Endothelial cell of umbilical vein (primary cell): ENCODE results near the gene DNAJB8. TPM values are rescaled to one million over a fixed set of nuclear protein-coding genes. Genes with fewer than 3 reads are reported as not detected.

Experiments
- BruUV-seq: library from RNA; stranded (reverse); fragments of 400-500 nt; replicated peaks from 2 replicates; lab custom pipeline; 2021; lab: Mats Ljungman, UMichigan
- CTCF ChIA-PET: fragments of 300-600, 350-600 bp; sonication (Branson Sonifier 250); formaldehyde crosslinking; loops from one replicate; lab custom pipeline; 2021; ENCODE audit warnings: antibody characterized with exemption, inconsistent platforms; lab: Charles Lee
- POLR2A ChIA-PET: fragments of 300-600, 350-600 bp; sonication (Branson Sonifier 250); formaldehyde crosslinking; loops from one replicate; lab custom pipeline; 2021; ENCODE audit warnings: antibody characterized with exemption, inconsistent platforms; lab: Charles Lee
- DNase-seq: peaks from one replicate; pipeline ENCODE4 v3.0.0-alpha.2; 2011; ENCODE audit warnings: low read depth, low spot score
- FAIRE-seq: peaks from 2 replicates; lab custom pipeline; 2011; peaks lifted over from hg19 to GRCh38; lab: Jason Lieb, UNC
- H2AFZ ChIP-seq: 2 replicates; pipeline ENCODE4 v1.6.0; 2012; ENCODE audit warnings: low read depth, low read length, control low read depth, inconsistent platforms
- H3K27ac ChIP-seq: 2 replicates; pipeline ENCODE4 v1.5.1; 2011; ENCODE audit warnings: low read depth, mild to moderate bottlenecking, control low read depth, low read length, moderate library complexity; ENCODE audit not compliant: insufficient read depth
- H3K27me3 ChIP-seq, 2 experiments: 2 replicates each; pipeline versions ENCODE4 v1.6.0 to v1.6.1; 2011; ENCODE audit warnings: low read length in 2 of 2, mixed read lengths in 1 of 2; ENCODE audit not compliant: control insufficient read depth in 2 of 2, insufficient read depth in 2 of 2
- H3K36me3 ChIP-seq, 2 experiments: 2 replicates in 1 of 2; 3 replicates in 1 of 2; pipeline ENCODE4 v1.5.1; 2011; ENCODE audit warnings: low read length in 2 of 2, mild to moderate bottlenecking in 1 of 2, moderate library complexity in 1 of 2; ENCODE audit not compliant: control insufficient read depth in 2 of 2, insufficient read depth in 2 of 2; ENCODE audit errors: extremely low read depth in 1 of 2
- H3K4me1 ChIP-seq: 3 replicates; pipeline ENCODE4 v1.5.1; 2011; ENCODE audit warnings: mild to moderate bottlenecking, low read length; ENCODE audit not compliant: control insufficient read depth, insufficient read depth; ENCODE audit errors: extremely low read depth
- H3K4me2 ChIP-seq: 2 replicates; pipeline ENCODE4 v1.6.1; 2011; ENCODE audit warnings: low read length, control low read depth, mixed read lengths; ENCODE audit not compliant: insufficient read depth
- H3K4me3 ChIP-seq, 3 experiments: fragments of 200-600 bp in 1 of 3; sonication (generic), shearing (Covaris generic) in 1 of 3; replicated peaks in 1 of 3; 2 replicates each; pipeline ENCODE4 v1.5.1; 2011 to 2016; ENCODE audit warnings: control low read depth in 3 of 3, low read length in 3 of 3, mild to moderate bottlenecking in 2 of 3, inconsistent platforms in 1 of 3, low read depth in 1 of 3, moderate library complexity in 1 of 3; ENCODE audit not compliant: insufficient read depth in 1 of 3
- H3K79me2 ChIP-seq: 2 replicates; pipeline ENCODE4 v1.6.0; 2012; ENCODE audit warnings: low read length, inconsistent platforms; ENCODE audit not compliant: control insufficient read depth, insufficient read depth
- H3K9ac ChIP-seq: replicated peaks from 2 replicates; pipeline ENCODE3; 2011; ENCODE audit warnings: low read length, control low read depth; ENCODE audit not compliant: insufficient read depth; ENCODE audit errors: extremely low read depth
- H3K9me1 ChIP-seq: replicated peaks from 3 replicates; pipeline ENCODE4 v1.6.0; 2011; ENCODE audit warnings: mild to moderate bottlenecking, low read length; ENCODE audit not compliant: control insufficient read depth, insufficient read depth; ENCODE audit errors: extremely low read depth
- H3K9me3 ChIP-seq: replicated peaks from 2 replicates; pipeline ENCODE4 v1.5.1; 2012; ENCODE audit warnings: low read length, inconsistent platforms; ENCODE audit not compliant: control insufficient read depth, insufficient read depth
- H4K20me1 ChIP-seq: replicated peaks from 2 replicates; pipeline ENCODE3; 2011; ENCODE audit warnings: mild to moderate bottlenecking, low read length; ENCODE audit not compliant: control insufficient read depth, insufficient read depth; ENCODE audit errors: extremely low read depth
- CTCF ChIP-seq, 2 donors: IDR thresholded peaks; 1 replicate in 1 of 2; 2 replicates in 1 of 2; pipeline ENCODE4 v1.5.1; 2011; ENCODE audit warnings: low read length in 2 of 2, mild to moderate bottlenecking in 2 of 2, moderate library complexity in 2 of 2, control low read depth in 1 of 2, inconsistent platforms in 1 of 2, low read depth in 1 of 2; ENCODE audit not compliant: insufficient read depth in 1 of 2; ENCODE audit errors: extremely low read depth in 1 of 2
- EZH2 ChIP-seq: IDR thresholded peaks from 2 replicates; pipeline ENCODE4 v1.6.1; 2012; ENCODE audit warnings: borderline replicate concordance, low read depth, mild to moderate bottlenecking, moderate library complexity, low read length, inconsistent platforms; ENCODE audit not compliant: severe bottlenecking
- FOS ChIP-seq: IDR thresholded peaks from 2 replicates; pipeline ENCODE4 v1.6.1; 2011; ENCODE audit warnings: mild to moderate bottlenecking, low read length, moderate library complexity, borderline replicate concordance; ENCODE audit not compliant: insufficient read depth
- GATA2 ChIP-seq: IDR thresholded peaks from 2 replicates; pipeline ENCODE4 v1.7.0; 2011; ENCODE audit warnings: low read depth, mild to moderate bottlenecking, moderate library complexity, mixed read lengths, low read length; ENCODE audit not compliant: insufficient read length, insufficient read depth
- JUN ChIP-seq: IDR thresholded peaks from 2 replicates; pipeline ENCODE4 v1.6.1; 2011; ENCODE audit warnings: borderline replicate concordance, low read depth; ENCODE audit not compliant: insufficient read length, insufficient read depth
- MAX ChIP-seq: IDR thresholded peaks from 2 replicates; pipeline ENCODE4 v1.6.1; 2011; ENCODE audit not compliant: insufficient read depth, insufficient read length
- MYC ChIP-seq: IDR thresholded peaks from one replicate; pipeline ENCODE4 v1.6.1; 2011; ENCODE audit warnings: mild to moderate bottlenecking, low read depth, low read length
- POLR2A ChIP-seq: IDR thresholded peaks from 2 replicates; pipeline ENCODE4 v1.6.1; 2012; ENCODE audit warnings: low read depth, mild to moderate bottlenecking, control low read depth, low read length
- POLR2AphosphoS5 ChIP-seq: IDR thresholded peaks from 2 replicates; pipeline ENCODE4 v1.6.1; 2012; ENCODE audit warnings: low read depth, mild to moderate bottlenecking, control low read depth, low read length, moderate library complexity; ENCODE audit not compliant: insufficient read depth
- dilution Hi-C: fragments of 300-500 bp; cut with MboI; formaldehyde crosslinking; loops from one replicate; pipeline ENCODE4 v1.15.0; 2019; ENCODE audit warnings: low sequenced_read_pairs; ENCODE audit not compliant: extremely low pct_ligation_motif_present
- intact Hi-C: fragments of 100-400 bp; cut with micrococcal nuclease; formaldehyde crosslinking; loops from one replicate; pipeline ENCODE4 v1.10.0; 2022
- polyA plus RNA-seq, 4 experiments: library from polyadenylated mRNA; depleted of rRNA in 3 of 4; stranded (reverse) in 3 of 4; unstranded in 1 of 4; fragments of >200 nt; gene quantifications; 2 replicates each; pipeline versions ENCODE4 v1.2.1 to v1.2.3, GENCODE V29; 2011 to 2012; ENCODE audit warnings: missing spikeins in 1 of 4
- total RNA-seq: library from RNA; stranded (reverse); gene quantifications from 2 replicates; pipeline ENCODE4 v1.2.3, GENCODE V29; 2021

Gene DNAJB8
- total and polyA plus RNA-seq, 2 donors (not counting 3 experiments of a cell fraction or from before 2014, with no cell fraction given), result not detected

- intact Hi-C loops, result no loop called here
- H3K79me2 ChIP-seq, result no peaks in the 10 kb centered on the region
- H3K27ac ChIP-seq, result no peak overlapping the region
- H3K4me3 ChIP-seq, result no peak overlapping the region
- dilution Hi-C loops, result no loop called here
- no peak overlapping the region for H3K4me2 ChIP-seq
- no peaks in the 10 kb centered on the region for H3K9me3 ChIP-seq
- no peaks in the 10 kb centered on the region for H3K36me3 ChIP-seq
- H3K4me1 ChIP-seq, result no peaks in the 10 kb centered on the region
- H2AFZ ChIP-seq, result no peak overlapping the region
- TF ChIP-seq JUN, result no peak
- no peak for TF ChIP-seq POLR2A
- no peak for TF ChIP-seq MYC
- H3K9me1 ChIP-seq, result no peaks in the 10 kb centered on the region
- no peaks in the 10 kb centered on the region for H4K20me1 ChIP-seq
- H3K27me3 ChIP-seq, result peaks cover 6 to 22% of the 10 kb centered on the region in 2 experiments
- ChIA-PET CTCF (interaction anchor here (0.6 to 0.9 kb wide), 3 partner anchors 16 to 122 kb away, joined by 3 read pairs; no protein-coding TSS in a partner anchor), POLR2A (no interaction called here)
- BruUV-seq, result no TSS peak
- FAIRE-seq, result no peak
- no peak for DNase-seq
- no peak overlapping the region for H3K9ac ChIP-seq
Observed at GRCh38 chr3:128468791-128469527, 2.3 kb upstream of the DNAJB8 start.

GRCh38 chr3:128468285-128468790 is 1.6 kb upstream of the DNAJB8 start:
- Histone ChIP-seq H3K36me3 (no peaks in the 10 kb centered on the region), H3K9ac (no peak overlapping the region), H3K4me1 (no peaks in the 10 kb centered on the region), H3K9me3 (no peaks in the 10 kb centered on the region), H4K20me1 (no peaks in the 10 kb centered on the region), H3K79me2 (no peaks in the 10 kb centered on the region), H2AFZ (no peak overlapping the region), H3K27me3 (peaks cover 6 to 21% of the 10 kb centered on the region in 2 experiments), H3K9me1 (no peaks in the 10 kb centered on the region), H3K4me3 (no peak overlapping the region), H3K4me2 (no peak overlapping the region), H3K27ac (no peak overlapping the region)
- dilution Hi-C loops, result no loop called here
- ChIA-PET POLR2A (no interaction called here), CTCF (interaction anchor here (0.7 kb wide), 1 partner anchor 26 kb away, joined by 3 read pairs; no protein-coding TSS in a partner anchor)
- no peak for FAIRE-seq
- DNase-seq, result no peak
- no TSS peak for BruUV-seq
- intact Hi-C loops, result no loop called here
- no peak for TF ChIP-seq FOS
- no peak for TF ChIP-seq MAX
- TF ChIP-seq JUN, result no peak
- no peak for TF ChIP-seq MYC
- no peak for TF ChIP-seq GATA2
- no peak for TF ChIP-seq POLR2A
- no peak for TF ChIP-seq EZH2
- no peak for TF ChIP-seq POLR2AphosphoS5
- no peak for TF ChIP-seq CTCF (IDR thresholded peaks at IDR 0.05; ENCODE audit: extremely low read depth in 1 of 2, insufficient read depth in 1 of 2, low read depth in 1 of 2, low read length in 2 of 2)
